ENCODE data around the gene PRKCZ.

DNA sequence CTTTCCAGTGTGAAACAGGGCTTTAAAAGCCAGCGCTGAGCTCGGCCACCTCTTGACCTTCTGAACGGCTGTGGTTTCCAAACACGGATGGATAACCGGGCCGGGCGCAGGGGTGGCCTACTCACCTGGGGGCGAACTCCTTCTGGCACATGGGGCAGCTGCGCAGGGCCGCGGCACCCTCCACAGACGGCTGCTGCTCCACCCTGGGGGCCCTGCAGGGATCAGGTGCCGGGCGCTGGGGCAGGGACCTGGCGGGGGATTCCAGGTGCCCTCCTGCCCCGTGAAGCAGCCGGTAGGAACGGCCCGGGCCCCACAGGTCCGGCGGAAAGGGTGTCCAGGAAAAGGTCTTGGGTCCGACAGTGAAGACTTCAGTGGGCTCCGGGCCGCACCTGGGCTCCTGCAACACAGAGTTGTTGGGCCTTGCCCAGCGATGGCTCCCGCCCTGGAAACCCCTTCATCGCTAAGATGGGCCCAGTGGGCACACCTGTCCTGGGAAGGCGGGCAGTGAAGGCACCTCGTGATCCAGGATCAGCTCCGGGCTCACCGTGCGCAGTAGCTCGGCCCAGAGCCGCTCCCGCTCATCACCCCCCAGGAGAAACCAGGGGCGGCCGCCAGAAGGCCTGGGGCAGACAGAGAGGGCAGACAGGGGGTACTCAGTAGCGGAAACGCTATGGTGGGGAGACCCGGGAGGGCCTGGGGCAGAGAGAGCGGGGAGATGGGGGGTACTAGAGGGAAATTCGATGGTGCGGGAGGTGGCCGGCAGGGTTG is 143.5 kb downstream of the PRKCZ start:
- TF ChIP-seq POLR2A (IDR thresholded peaks at IDR 0.05), result no peak
- TF ChIP-seq CTCF (IDR thresholded peaks at IDR 0.05), result no peak
- TF ChIP-seq EP300 (IDR thresholded peaks at IDR 0.05), result no peak
